ENCODE measurements around the gene RALB. TPM values are rescaled to one million over a fixed set of nuclear protein-coding genes. Genes with fewer than 3 reads are reported as not detected.

RALB gene, protein sequence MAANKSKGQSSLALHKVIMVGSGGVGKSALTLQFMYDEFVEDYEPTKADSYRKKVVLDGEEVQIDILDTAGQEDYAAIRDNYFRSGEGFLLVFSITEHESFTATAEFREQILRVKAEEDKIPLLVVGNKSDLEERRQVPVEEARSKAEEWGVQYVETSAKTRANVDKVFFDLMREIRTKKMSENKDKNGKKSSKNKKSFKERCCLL
- total RNA-seq, result 10 to 100 TPM; 35.5 to 56.6 (median 53.4) TPM

GRCh38 chr2:120252225-120253020 lies at the start of gene RALB:
TSS of gene RALB (plus strand) at chr2:120252852. CDS start at chr2:120278665, 25,813 bp downstream.
- H3K9me3 ChIP-seq, result no peaks in the 10 kb centered on the region
- TF ChIP-seq CTCF (IDR thresholded peaks at IDR 0.05) (no peak), EP300 (IDR thresholded peaks at IDR 0.05) (no peak), POLR2A (IDR thresholded peaks at IDR 0.05) (peak in 1 of 2 donors; percentile 44), POLR2AphosphoS5 (IDR thresholded peaks at IDR 0.05) (peak; percentile 71)
- H3K4me1 ChIP-seq, result peaks cover 0 to 48% (median 7%) of the 10 kb centered on the region in 3 donors
- WGBS, 2 donors (ENCODE audit: low coverage in 1 of 2), result 1 to 2% methylated on average over 10 to 17 of the region's 71 CpGs
- peak within 1 kb of the TSS; percentile 57 to 100 for H3K4me3 ChIP-seq
- no peaks in the 10 kb centered on the region for H3K27me3 ChIP-seq
- peak within 1 kb of the TSS; percentile 39 to 98 (median 88) for H3K27ac ChIP-seq
- ATAC-seq, result peak; percentile 96
- H3K36me3 ChIP-seq, result no peaks in the 10 kb centered on the region

- Histone ChIP-seq H3K27ac (no peak overlapping the region), H3K4me3 (no peak overlapping the region), H3K36me3 (no peaks in the 10 kb centered on the region), H3K27me3 (no peaks in the 10 kb centered on the region), H3K4me1 (peaks cover 0 to 7% (median 0%) of the 10 kb centered on the region in 3 donors), H3K9me3 (no peaks in the 10 kb centered on the region)
- ATAC-seq, result no peak
- TF ChIP-seq POLR2AphosphoS5 (IDR thresholded peaks at IDR 0.05) (no peak), CTCF (IDR thresholded peaks at IDR 0.05) (no peak), EP300 (IDR thresholded peaks at IDR 0.05) (no peak), POLR2A (IDR thresholded peaks at IDR 0.05) (no peak)
- WGBS, 2 donors (ENCODE audit: low coverage in 1 of 2), result 45 to 53% methylated on average over 3 to 5 of the region's 10 CpGs
Measured at GRCh38 chr2:120203251-120204021, 49.2 kb upstream of the RALB start.

- 100% methylated on average over 1 of the region's 5 CpGs; no CpG with 5 or more reads in 1 of the 2 donors for WGBS, 2 donors (ENCODE audit: low coverage in 1 of 2)
- H3K4me3 ChIP-seq, result no peak overlapping the region
- no peak overlapping the region for H3K27ac ChIP-seq
- no peak for ATAC-seq
- H3K4me1 ChIP-seq, result peaks cover 0 to 7% (median 0%) of the 10 kb centered on the region in 3 donors
- no peaks in the 10 kb centered on the region for H3K27me3 ChIP-seq
- H3K9me3 ChIP-seq, result no peaks in the 10 kb centered on the region
- no peaks in the 10 kb centered on the region for H3K36me3 ChIP-seq
- TF ChIP-seq POLR2A (IDR thresholded peaks at IDR 0.05), result no peak
- no peak for TF ChIP-seq CTCF (IDR thresholded peaks at IDR 0.05)
Measured at GRCh38 chr2:120204022-120204405, 48.6 kb upstream of the RALB start.

DNA sequence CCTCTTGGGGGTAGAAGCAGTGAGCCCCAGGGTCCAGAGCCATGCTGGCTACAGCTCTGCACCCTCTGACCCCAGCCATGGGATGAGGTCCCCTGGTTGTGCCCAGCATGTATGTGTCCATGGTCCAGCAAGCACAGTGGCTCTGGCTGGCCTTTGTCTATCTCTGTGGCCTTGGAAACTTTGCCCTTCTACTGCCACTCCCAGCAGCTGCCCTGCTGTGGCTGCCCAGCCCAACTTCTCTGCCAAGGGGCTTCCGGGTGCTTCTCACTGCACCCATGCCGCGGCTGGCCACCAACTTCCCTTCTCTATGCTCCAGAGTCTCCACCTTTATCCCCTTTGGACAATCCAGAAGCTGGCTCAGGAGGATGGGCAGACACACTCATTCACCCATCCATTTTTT lies 48.2 kb upstream of the RALB start:
- H3K27ac ChIP-seq, result no peak overlapping the region
- no peak for TF ChIP-seq POLR2A (IDR thresholded peaks at IDR 0.05)
- no peak for TF ChIP-seq POLR2AphosphoS5 (IDR thresholded peaks at IDR 0.05)
- TF ChIP-seq EP300 (IDR thresholded peaks at IDR 0.05), result no peak
- TF ChIP-seq CTCF (IDR thresholded peaks at IDR 0.05), result no peak
- H3K4me1 ChIP-seq, result peaks cover 0 to 7% (median 0%) of the 10 kb centered on the region in 3 donors
- no peak overlapping the region for H3K4me3 ChIP-seq
- WGBS, 2 donors (ENCODE audit: low coverage in 1 of 2), result 51 to 67% methylated on average over 3 of the region's 3 CpGs
- no peaks in the 10 kb centered on the region for H3K27me3 ChIP-seq
- no peaks in the 10 kb centered on the region for H3K36me3 ChIP-seq
- H3K9me3 ChIP-seq, result no peaks in the 10 kb centered on the region
- ATAC-seq, result no peak
